K562 (cell line): ENCODE measurements around the gene SULT1A2. TPM values are rescaled to one million over a fixed set of nuclear protein-coding genes. Genes with fewer than 3 reads are reported as not detected.

Experiments
- CXXC5 ChIP-seq: fragments of 250-450 bp; sonication (Bioruptor Pico); IDR thresholded peaks from 2 replicates; pipeline ENCODE4 v1.8.0; 2022; ENCODE audit warnings: inconsistent platforms, mild to moderate bottlenecking, moderate library complexity
- GTF2F1 ChIP-seq: IDR thresholded peaks from 2 replicates; pipeline ENCODE4 v1.6.1; 2011; ENCODE audit warnings: low read depth, low read length, improper control_type of control experiment
- HDAC1 ChIP-seq, 2 experiments: fragments of 450-650 bp; IDR thresholded peaks; 2 replicates each; pipeline ENCODE4 v1.6.1; 2016 to 2017; ENCODE audit warnings: inconsistent platforms in 1 of 2, mild to moderate bottlenecking in 1 of 2, moderate library complexity in 1 of 2
- HLTF ChIP-seq: fragments of 450-650 bp; IDR thresholded peaks from 2 replicates; pipeline ENCODE4 v1.6.1; 2016
- KLF16 ChIP-seq: IDR thresholded peaks from 2 replicates; pipeline ENCODE4 v1.6.1; 2016; ENCODE audit warnings: antibody characterized with exemption
- MIER1 ChIP-seq: fragments of 450-650 bp; IDR thresholded peaks from 2 replicates; pipeline ENCODE4 v1.6.1; 2016; ENCODE audit warnings: antibody characterized with exemption, mild to moderate bottlenecking, low read depth
- NR2C2 ChIP-seq, 2 experiments: fragments of 200-800 bp in 1 of 2; sonication (Bioruptor generic) in 1 of 2; sonication (generic) in 1 of 2; formaldehyde crosslinking in 1 of 2; IDR thresholded peaks; 2 replicates each; pipeline versions ENCODE4 v1.6.1 to v1.8.0; 2016 to 2022; ENCODE audit warnings: mild to moderate bottlenecking in 1 of 2, missing compliant biosample characterization in 1 of 2, missing genetic modification characterization in 1 of 2, missing genetic modification reagents in 1 of 2
- OTX1 ChIP-seq: fragments of 450-650 bp; formaldehyde crosslinking; IDR thresholded peaks from 2 replicates; pipeline ENCODE4 v1.4.0; 2022; ENCODE audit warnings: mild to moderate bottlenecking
- PRPF4 ChIP-seq: fragments of 200-400 bp; formaldehyde crosslinking; IDR thresholded peaks from one replicate; pipeline ENCODE4 v1.6.1; 2017; ENCODE audit warnings: low read length, low read depth, mild to moderate bottlenecking; ENCODE audit not compliant: insufficient read depth, poor library complexity, severe bottlenecking
- RCOR1 ChIP-seq, 2 experiments: IDR thresholded peaks; 2 replicates each; pipeline ENCODE4 v1.6.1; 2012; ENCODE audit warnings: low read depth in 2 of 2, low read length in 2 of 2, borderline replicate concordance in 1 of 2, improper control_type of control experiment in 1 of 2
- RUNX1 ChIP-seq: sonication (generic); IDR thresholded peaks from 2 replicates; pipeline ENCODE4 v1.6.1; 2016; ENCODE audit warnings: antibody characterized with exemption, low read depth
- SAP30 ChIP-seq: fragments of 200-600 bp; sonication (generic); IDR thresholded peaks from 2 replicates; pipeline ENCODE4 v1.6.1; 2012; ENCODE audit warnings: borderline replicate concordance, low read depth, mild to moderate bottlenecking, moderate library complexity, low read length, control low read depth, inconsistent platforms; ENCODE audit not compliant: insufficient read depth, poor library complexity, severe bottlenecking
- TCFL5 ChIP-seq: fragments of 250-450 bp; sonication (Bioruptor Pico); conservative IDR thresholded peaks from 2 replicates; pipeline ENCODE4 v1.6.1; 2021; ENCODE audit warnings: mild to moderate bottlenecking, moderate library complexity, matching md5 sums
- TEAD4 ChIP-seq, 2 experiments: sonication (generic) in 1 of 2; formaldehyde crosslinking in 1 of 2; IDR thresholded peaks; 2 replicates each; pipeline versions ENCODE4 v1.6.1 to v1.8.0; 2012 to 2022; ENCODE audit warnings: borderline replicate concordance in 1 of 2, inconsistent platforms in 1 of 2, low read length in 1 of 2, mild to moderate bottlenecking in 1 of 2, missing genetic modification reagents in 1 of 2
- ZC3H4 ChIP-seq: sonication (generic); formaldehyde crosslinking; IDR thresholded peaks from 2 replicates; pipeline ENCODE4 v1.9.0; 2021; ENCODE audit warnings: missing genetic modification reagents, borderline replicate concordance
- ZNF316 ChIP-seq: fragments of 450-650 bp; IDR thresholded peaks from 2 replicates; pipeline ENCODE4 v1.6.1; 2016
- ZNF507 ChIP-seq: conservative IDR thresholded peaks from 2 replicates; pipeline ENCODE4 v1.6.1; 2017; ENCODE audit warnings: missing genetic modification characterization, missing compliant biosample characterization
- polyA plus RNA-seq, 8 experiments: library from polyadenylated mRNA; depleted of rRNA in 4 of 8; stranded (reverse) in 5 of 8; unstranded in 3 of 8; fragments of >200 nt; fragmentation: Nextera tagmentation in 2 of 8; fragmentation: Illumina TruSeq in 1 of 8; extraction: Ambion mirVana in 2 of 8; extraction: Trizol in 1 of 8; gene quantifications; 2 replicates each; pipeline versions ENCODE4 v1.2.1 to v1.2.3, GENCODE V29; 2011 to 2014; ENCODE audit warnings: inconsistent platforms in 1 of 8, missing spikeins in 1 of 8
- total RNA-seq, 7 experiments: library from RNA; depleted of rRNA in 6 of 7; stranded (reverse); fragments of >200 nt in 6 of 7; fragmentation: Illumina TruSeq in 2 of 7; extraction: Trizol in 2 of 7; gene quantifications; 2 replicates each; pipeline versions ENCODE4 v1.2.1 to v1.2.3, GENCODE V29; 2011 to 2021; ENCODE audit warnings: low replicate concordance in 1 of 7
- TF ChIP-seq, protein P1 (sequence below), 2 experiments: fragments of 450-650 bp; IDR thresholded peaks; 2 replicates each; pipeline ENCODE4 v1.6.1; 2018; ENCODE audit warnings: mild to moderate bottlenecking in 2 of 2, low read depth in 1 of 2; ENCODE audit not compliant: partially characterized antibody in 2 of 2
- TF ChIP-seq, protein P2 (sequence below): fragments of 250-450 bp; sonication (Bioruptor Pico); IDR thresholded peaks from 2 replicates; pipeline ENCODE4 v1.5.0; 2021
- TF ChIP-seq, protein P3 (sequence below): fragments of 450-650 bp; IDR thresholded peaks from 2 replicates; pipeline ENCODE4 v1.7.0; 2016; ENCODE audit warnings: borderline replicate concordance

Gene SULT1A2
- total and polyA plus RNA-seq, 9 of the 15 experiments (the other 6 are each of a cell fraction or from before 2014, with no cell fraction given), result 0.73 to 3.2 (median 1.7) TPM

DNA sequence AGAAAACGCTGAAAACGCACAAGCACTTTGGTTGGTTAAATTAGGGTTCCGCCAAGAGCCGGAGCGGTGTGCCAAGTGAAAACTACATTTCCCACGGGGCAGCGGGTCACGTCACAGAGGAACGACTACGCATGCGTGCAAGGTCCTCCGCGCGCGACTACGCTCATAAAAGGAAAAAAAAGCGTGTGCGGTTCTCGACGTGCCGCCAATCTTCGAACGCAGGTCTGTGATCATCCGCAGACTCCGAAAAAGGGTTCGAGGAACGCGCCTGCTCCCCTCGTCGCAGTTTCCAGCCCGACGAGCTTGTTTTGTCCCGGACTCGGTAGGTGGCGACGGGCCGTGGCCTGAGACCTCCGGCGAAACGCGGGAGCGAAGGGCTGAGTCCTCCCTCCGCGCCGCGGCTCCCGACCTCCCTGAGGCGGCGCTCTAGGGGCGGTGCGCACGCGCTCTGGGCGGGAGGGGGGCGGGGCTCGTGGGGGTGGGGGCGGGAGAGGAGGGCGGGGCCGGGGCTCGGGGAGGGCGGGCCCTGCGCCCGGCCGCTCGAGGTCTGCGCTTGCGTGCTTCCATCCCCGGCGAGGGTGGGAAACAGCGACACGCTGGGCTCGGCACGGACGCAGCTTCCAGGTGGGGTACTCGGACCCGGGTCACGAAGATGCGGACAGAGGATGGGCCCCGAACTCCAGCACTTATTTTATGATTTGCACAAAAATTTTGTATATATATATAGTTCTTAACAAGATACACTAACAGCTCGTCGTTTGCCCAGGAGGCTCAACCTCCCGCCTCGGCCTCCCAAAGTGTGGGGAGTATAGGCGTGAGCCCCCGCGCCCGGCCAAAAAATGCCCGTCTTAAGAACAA, 42.8 kb downstream of the SULT1A2 start, which contains the start of gene SGF29 (continued):
- TF ChIP-seq ZC3H4 (CRISPR knock-in tag) (no peak), GTF2F1 (peak; percentile 68; the same call in 1 of the 2 replicates), NR2C2 (CRISPR knock-in tag; IDR thresholded peaks at IDR 0.05) (peak; percentile 72), NR2C2 (tag; IDR thresholded peaks at IDR 0.05) (peak; percentile 87), OTX1 (CRISPR knock-in tag) (0 out of 2 replicates have a peak, but pooled peaks have one; percentile 50), PRPF4 (no peak), ZNF316 (no peak), SAP30 (no peak), CXXC5 (CRISPR knock-in tag) (peak; percentile 90), TEAD4 (IDR thresholded peaks at IDR 0.05; ENCODE audit: low read length) (no peak), TEAD4 (CRISPR knock-in tag; IDR thresholded peaks at IDR 0.05; ENCODE audit: borderline replicate concordance) (no peak), KLF16 (no peak), HDAC1 (IDR thresholded peaks at IDR 0.05) (peak in 1 of 2 experiments; percentile 74; a peak in 1 of 4 replicates), MIER1 (no peak), HLTF (peak; percentile 69; the same call in 1 of the 2 replicates), ZNF507 (no peak), RCOR1 (IDR thresholded peaks at IDR 0.05; ENCODE audit: borderline replicate concordance in 1 of 2, low read depth in 2 of 2, low read length in 2 of 2) (0 out of 4 replicates have a peak, but pooled peaks of 1 of the 2 experiments have one; percentile 5), RUNX1 (no peak), TCFL5 (no peak)
- TF ChIP-seq, protein P1, sequence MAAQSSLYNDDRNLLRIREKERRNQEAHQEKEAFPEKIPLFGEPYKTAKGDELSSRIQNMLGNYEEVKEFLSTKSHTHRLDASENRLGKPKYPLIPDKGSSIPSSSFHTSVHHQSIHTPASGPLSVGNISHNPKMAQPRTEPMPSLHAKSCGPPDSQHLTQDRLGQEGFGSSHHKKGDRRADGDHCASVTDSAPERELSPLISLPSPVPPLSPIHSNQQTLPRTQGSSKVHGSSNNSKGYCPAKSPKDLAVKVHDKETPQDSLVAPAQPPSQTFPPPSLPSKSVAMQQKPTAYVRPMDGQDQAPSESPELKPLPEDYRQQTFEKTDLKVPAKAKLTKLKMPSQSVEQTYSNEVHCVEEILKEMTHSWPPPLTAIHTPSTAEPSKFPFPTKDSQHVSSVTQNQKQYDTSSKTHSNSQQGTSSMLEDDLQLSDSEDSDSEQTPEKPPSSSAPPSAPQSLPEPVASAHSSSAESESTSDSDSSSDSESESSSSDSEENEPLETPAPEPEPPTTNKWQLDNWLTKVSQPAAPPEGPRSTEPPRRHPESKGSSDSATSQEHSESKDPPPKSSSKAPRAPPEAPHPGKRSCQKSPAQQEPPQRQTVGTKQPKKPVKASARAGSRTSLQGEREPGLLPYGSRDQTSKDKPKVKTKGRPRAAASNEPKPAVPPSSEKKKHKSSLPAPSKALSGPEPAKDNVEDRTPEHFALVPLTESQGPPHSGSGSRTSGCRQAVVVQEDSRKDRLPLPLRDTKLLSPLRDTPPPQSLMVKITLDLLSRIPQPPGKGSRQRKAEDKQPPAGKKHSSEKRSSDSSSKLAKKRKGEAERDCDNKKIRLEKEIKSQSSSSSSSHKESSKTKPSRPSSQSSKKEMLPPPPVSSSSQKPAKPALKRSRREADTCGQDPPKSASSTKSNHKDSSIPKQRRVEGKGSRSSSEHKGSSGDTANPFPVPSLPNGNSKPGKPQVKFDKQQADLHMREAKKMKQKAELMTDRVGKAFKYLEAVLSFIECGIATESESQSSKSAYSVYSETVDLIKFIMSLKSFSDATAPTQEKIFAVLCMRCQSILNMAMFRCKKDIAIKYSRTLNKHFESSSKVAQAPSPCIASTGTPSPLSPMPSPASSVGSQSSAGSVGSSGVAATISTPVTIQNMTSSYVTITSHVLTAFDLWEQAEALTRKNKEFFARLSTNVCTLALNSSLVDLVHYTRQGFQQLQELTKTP (IDR thresholded peaks at IDR 0.05; ENCODE audit: low read depth in 1 of 2, partially characterized antibody in 2 of 2), result peak in 1 of 2 experiments; percentile 93
- TF ChIP-seq, protein P2, sequence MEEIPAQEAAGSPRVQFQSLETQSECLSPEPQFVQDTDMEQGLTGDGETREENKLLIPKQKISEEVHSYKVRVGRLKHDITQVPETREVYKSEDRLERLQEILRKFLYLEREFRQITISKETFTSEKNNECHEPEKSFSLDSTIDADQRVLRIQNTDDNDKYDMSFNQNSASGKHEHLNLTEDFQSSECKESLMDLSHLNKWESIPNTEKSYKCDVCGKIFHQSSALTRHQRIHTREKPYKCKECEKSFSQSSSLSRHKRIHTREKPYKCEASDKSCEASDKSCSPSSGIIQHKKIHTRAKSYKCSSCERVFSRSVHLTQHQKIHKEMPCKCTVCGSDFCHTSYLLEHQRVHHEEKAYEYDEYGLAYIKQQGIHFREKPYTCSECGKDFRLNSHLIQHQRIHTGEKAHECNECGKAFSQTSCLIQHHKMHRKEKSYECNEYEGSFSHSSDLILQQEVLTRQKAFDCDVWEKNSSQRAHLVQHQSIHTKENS, result no peak
- TF ChIP-seq, protein P3, sequence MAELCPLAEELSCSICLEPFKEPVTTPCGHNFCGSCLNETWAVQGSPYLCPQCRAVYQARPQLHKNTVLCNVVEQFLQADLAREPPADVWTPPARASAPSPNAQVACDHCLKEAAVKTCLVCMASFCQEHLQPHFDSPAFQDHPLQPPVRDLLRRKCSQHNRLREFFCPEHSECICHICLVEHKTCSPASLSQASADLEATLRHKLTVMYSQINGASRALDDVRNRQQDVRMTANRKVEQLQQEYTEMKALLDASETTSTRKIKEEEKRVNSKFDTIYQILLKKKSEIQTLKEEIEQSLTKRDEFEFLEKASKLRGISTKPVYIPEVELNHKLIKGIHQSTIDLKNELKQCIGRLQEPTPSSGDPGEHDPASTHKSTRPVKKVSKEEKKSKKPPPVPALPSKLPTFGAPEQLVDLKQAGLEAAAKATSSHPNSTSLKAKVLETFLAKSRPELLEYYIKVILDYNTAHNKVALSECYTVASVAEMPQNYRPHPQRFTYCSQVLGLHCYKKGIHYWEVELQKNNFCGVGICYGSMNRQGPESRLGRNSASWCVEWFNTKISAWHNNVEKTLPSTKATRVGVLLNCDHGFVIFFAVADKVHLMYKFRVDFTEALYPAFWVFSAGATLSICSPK, result no peak
